Caco-2 (cell line): ENCODE results near the gene DNAH7. TPM values are rescaled to one million over a fixed set of nuclear protein-coding genes. Genes with fewer than 3 reads are reported as not detected.

ENCODE experiments used
- BruUV-seq: library from RNA; stranded (reverse); fragments of 400-500 nt; replicated peaks from 2 replicates; lab custom pipeline; 2021; lab: Mats Ljungman, UMichigan
- CTCF ChIA-PET: fragments of 300-600 bp; sonication (Branson Sonifier 250); formaldehyde crosslinking; loops from one replicate; lab custom pipeline; 2022; ENCODE audit warnings: antibody characterized with exemption; lab: Charles Lee
- POLR2A ChIA-PET: fragments of 300-600 bp; sonication (Branson Sonifier 250); formaldehyde crosslinking; loops from one replicate; lab custom pipeline; 2022; ENCODE audit warnings: antibody characterized with exemption; lab: Charles Lee
- DNase-seq, 2 experiments: peaks; one replicate each; pipeline versions ENCODE4 v3.0.0 to v3.0.0-alpha.2; 2020 to 2022
- H3K27me3 ChIP-seq: replicated peaks from 2 replicates; pipeline ENCODE4 v1.6.0; 2011; ENCODE audit warnings: low read length; ENCODE audit not compliant: control insufficient read depth, insufficient read depth
- H3K36me3 ChIP-seq: 2 replicates; pipeline ENCODE4 v1.5.1; 2011; ENCODE audit warnings: low read length; ENCODE audit not compliant: control insufficient read depth, insufficient read depth
- H3K4me1 ChIP-seq: fragments of 250-450 bp; sonication (Bioruptor Pico); 2 replicates; pipeline ENCODE4 v1.5.1; 2020; ENCODE audit warnings: mild to moderate bottlenecking
- H3K4me3 ChIP-seq: 2 replicates; pipeline ENCODE4 v1.5.1; 2011; ENCODE audit warnings: low read depth, mild to moderate bottlenecking, control low read depth, low read length
- H3K9me3 ChIP-seq: fragments of 250-450 bp; sonication (Bioruptor Pico); 2 replicates; pipeline ENCODE4 v1.5.1; 2020; ENCODE audit warnings: mild to moderate bottlenecking, moderate library complexity
- H3K27ac Mint-ChIP-seq: one replicate; pipeline ENCODE4 v1.8.0; 2022; ENCODE audit warnings: mixed read lengths; ENCODE audit not compliant: unreplicated experiment
- H3K27me3 Mint-ChIP-seq: one replicate; pipeline ENCODE4 v1.8.0; 2022; ENCODE audit warnings: mixed read lengths; ENCODE audit not compliant: insufficient read depth, unreplicated experiment
- H3K36me3 Mint-ChIP-seq: one replicate; pipeline ENCODE4 v1.8.0; 2022; ENCODE audit warnings: mild to moderate bottlenecking, mixed read lengths; ENCODE audit not compliant: insufficient read depth, unreplicated experiment
- H3K4me1 Mint-ChIP-seq: one replicate; pipeline ENCODE4 v1.8.0; 2022; ENCODE audit warnings: low read depth, mixed read lengths; ENCODE audit not compliant: unreplicated experiment
- H3K4me3 Mint-ChIP-seq: one replicate; pipeline ENCODE4 v1.8.0; 2022; ENCODE audit warnings: mild to moderate bottlenecking, moderate library complexity, mixed read lengths; ENCODE audit not compliant: unreplicated experiment
- H3K9me3 Mint-ChIP-seq: one replicate; pipeline ENCODE4 v1.8.0; 2022; ENCODE audit warnings: mixed read lengths; ENCODE audit not compliant: unreplicated experiment
- CTCF ChIP-seq, 2 experiments: fragments of 200-600 bp in 1 of 2; IDR thresholded peaks; 1 replicate in 1 of 2; 2 replicates in 1 of 2; pipeline versions ENCODE4 v1.5.1 to v1.8.0; 2011 to 2022; ENCODE audit warnings: antibody characterized with exemption in 1 of 2, control low read depth in 1 of 2, inconsistent platforms in 1 of 2, low read depth in 1 of 2, low read length in 1 of 2, mild to moderate bottlenecking in 1 of 2, moderate library complexity in 1 of 2; ENCODE audit not compliant: insufficient read depth in 1 of 2, severe bottlenecking in 1 of 2, unreplicated experiment in 1 of 2
- intact Hi-C: fragments of 100-400 bp; cut with micrococcal nuclease; formaldehyde crosslinking; loops from one replicate; pipeline ENCODE4 v1.10.0; 2022; ENCODE audit not compliant: unreplicated experiment
- total RNA-seq: library from RNA; stranded (reverse); gene quantifications from 2 replicates; pipeline ENCODE4 v1.2.3, GENCODE V29; 2022

DNAH7 gene
- total RNA-seq, 1 experiment from 2014 or later: 0.16 TPM

DNA sequence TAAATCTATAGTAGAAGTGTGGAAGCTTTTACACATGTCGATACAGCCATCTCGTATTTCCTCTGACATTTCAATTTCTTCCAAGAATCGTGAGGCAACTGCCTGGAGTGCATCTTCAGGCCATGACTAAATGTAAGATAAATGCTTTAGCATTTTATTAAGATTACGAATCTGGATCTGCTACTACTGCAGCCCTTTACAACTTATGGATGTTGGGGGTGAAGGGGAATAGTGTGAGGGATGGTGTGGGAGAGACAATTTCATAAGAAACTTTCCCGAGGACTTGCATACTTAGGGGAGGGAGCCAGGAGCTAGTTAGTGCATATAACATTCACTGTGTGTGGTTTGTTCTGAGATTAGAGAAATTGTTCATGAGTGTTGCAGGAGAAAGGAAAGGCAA is 206.8 kb downstream of the DNAH7 start:
- POLR2A ChIA-PET: no interaction called here
- Mint-ChIP-seq H3K4me1 (no peaks in the 10 kb centered on the region), H3K36me3 (no peaks in the 10 kb centered on the region), H3K4me3 (no peak overlapping the region), H3K27me3 (peaks cover 3% of the 10 kb centered on the region), H3K9me3 (no peaks in the 10 kb centered on the region), H3K27ac (no peak overlapping the region)
- Histone ChIP-seq H3K9me3 (no peaks in the 10 kb centered on the region), H3K4me3 (no peak overlapping the region), H3K36me3 (no peaks in the 10 kb centered on the region), H3K4me1 (no peaks in the 10 kb centered on the region), H3K27me3 (no peaks in the 10 kb centered on the region)
- BruUV-seq: no TSS peak
- no peak for TF ChIP-seq CTCF (IDR thresholded peaks at IDR 0.05; ENCODE audit: insufficient read depth in 1 of 2, low read depth in 1 of 2, low read length in 1 of 2, severe bottlenecking in 1 of 2, unreplicated experiment in 1 of 2)
- no peak for DNase-seq
- intact Hi-C loops: no loop called here
- CTCF ChIA-PET: no interaction called here

- Mint-ChIP-seq H3K27ac (no peak overlapping the region), H3K9me3 (no peaks in the 10 kb centered on the region), H3K27me3 (peaks cover 3% of the 10 kb centered on the region), H3K36me3 (no peaks in the 10 kb centered on the region), H3K4me1 (no peaks in the 10 kb centered on the region), H3K4me3 (no peak overlapping the region)
- BruUV-seq: no TSS peak
- no peak for DNase-seq
- H3K36me3 ChIP-seq: no peaks in the 10 kb centered on the region
- TF ChIP-seq CTCF (IDR thresholded peaks at IDR 0.05; ENCODE audit: insufficient read depth in 1 of 2, low read depth in 1 of 2, low read length in 1 of 2, severe bottlenecking in 1 of 2, unreplicated experiment in 1 of 2): no peak
- no peak overlapping the region for H3K4me3 ChIP-seq
- intact Hi-C loops: loop anchor here (5.0 kb wide), 1 partner anchor 208 kb away; the partner anchor contains the start of gene DNAH7
- no peaks in the 10 kb centered on the region for H3K27me3 ChIP-seq
- no peaks in the 10 kb centered on the region for H3K4me1 ChIP-seq
- ChIA-PET CTCF (no interaction called here), POLR2A (no interaction called here)
- H3K9me3 ChIP-seq: no peaks in the 10 kb centered on the region
These were observed 209.1 kb downstream of the DNAH7 start for GRCh38 chr2:195859513-195859912.

DNA sequence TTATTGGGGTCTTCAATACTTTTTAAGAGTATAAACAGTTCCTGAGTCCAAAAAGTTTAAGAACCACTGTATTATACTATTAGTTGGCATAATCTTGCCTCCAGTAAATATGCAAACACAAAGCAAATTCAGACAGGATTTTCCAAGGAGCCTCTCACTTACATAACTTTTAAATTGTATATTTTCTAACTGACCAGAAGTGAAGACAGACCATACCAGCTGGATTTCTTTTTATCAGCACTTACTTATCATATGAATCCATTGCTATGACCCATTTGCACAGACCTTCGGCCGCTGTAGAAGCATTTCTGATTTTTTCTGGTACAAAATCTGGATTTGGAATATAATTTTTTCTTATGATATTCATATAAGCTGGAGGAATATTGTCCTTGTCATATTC is 211.5 kb downstream of the DNAH7 start:
- no peak for TF ChIP-seq CTCF (IDR thresholded peaks at IDR 0.05; ENCODE audit: insufficient read depth in 1 of 2, low read depth in 1 of 2, low read length in 1 of 2, severe bottlenecking in 1 of 2, unreplicated experiment in 1 of 2)
- Mint-ChIP-seq H3K4me1 (no peaks in the 10 kb centered on the region), H3K27ac (no peak overlapping the region), H3K4me3 (no peak overlapping the region), H3K27me3 (peaks cover 7% of the 10 kb centered on the region), H3K9me3 (no peaks in the 10 kb centered on the region), H3K36me3 (no peaks in the 10 kb centered on the region)
- intact Hi-C loops: loop anchor here (5.0 kb wide), 1 partner anchor 210 kb away; the partner anchor contains the start of gene DNAH7
- no peak for DNase-seq
- no peak overlapping the region for H3K4me3 ChIP-seq
- H3K27me3 ChIP-seq: no peaks in the 10 kb centered on the region
- no peaks in the 10 kb centered on the region for H3K36me3 ChIP-seq
- no TSS peak for BruUV-seq
- ChIA-PET POLR2A (no interaction called here), CTCF (no interaction called here)
- no peaks in the 10 kb centered on the region for H3K9me3 ChIP-seq
- no peaks in the 10 kb centered on the region for H3K4me1 ChIP-seq
